ENCODE results near the gene ZKSCAN8.
"Not testable (repeated sequence)": the region's sequence is repeated elsewhere in the genome, so short reads cannot be mapped to it uniquely, and the experiment has no call there.

The ZKSCAN8 gene

DNA sequence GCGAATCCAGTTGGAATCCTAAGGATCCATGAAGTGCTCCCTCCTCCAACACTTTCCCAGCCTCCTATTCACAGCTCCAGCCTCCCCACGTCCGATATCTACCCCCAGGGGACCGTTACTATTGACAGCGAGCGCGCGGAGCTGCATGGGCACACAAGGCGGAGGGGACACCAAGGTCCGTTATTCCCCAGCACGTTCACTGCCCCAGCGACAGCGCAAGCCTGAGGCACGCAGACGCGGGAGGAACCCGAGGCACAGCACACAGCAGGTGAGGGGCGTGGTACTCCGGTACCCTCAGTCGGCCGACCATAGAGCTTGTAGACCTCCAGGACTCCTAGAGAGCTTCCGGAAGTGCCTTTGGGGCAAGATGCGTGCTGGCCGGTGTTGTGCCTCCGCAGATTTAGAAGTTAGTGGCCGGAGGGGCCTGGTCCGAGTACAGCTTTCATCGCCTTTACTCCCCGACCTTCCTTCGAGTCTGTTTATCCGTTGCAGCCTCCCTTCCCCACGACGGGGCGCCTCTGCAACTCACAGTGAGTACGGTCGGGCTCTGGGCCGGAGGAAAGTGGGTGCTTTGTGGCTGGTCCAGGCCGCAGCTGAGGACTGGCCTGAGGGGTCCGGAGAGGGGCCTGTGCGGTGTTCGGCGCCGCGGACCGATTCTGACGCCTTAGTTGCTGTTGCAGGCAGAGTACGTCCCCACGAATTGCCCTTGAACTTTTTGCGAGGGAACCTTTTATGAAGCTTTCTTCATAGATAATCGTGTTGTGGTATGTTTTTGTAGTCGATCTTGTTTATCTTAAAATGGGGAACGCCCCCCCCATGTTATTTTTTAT lies at the start of gene ZKSCAN8:
Gene ZKSCAN8 (plus strand): TSS at position 384 of the 830 bp plus-strand sequence. CDS start 6,525 bp downstream, outside the sequence.
- DNase-seq (ENCODE audit: low read depth): peak; percentile 55
- H3K4me3 ChIP-seq (ENCODE audit: control insufficient read depth, low read depth, low read length): peak within 1 kb of the TSS; percentile 97
- TF ChIP-seq, protein P1, sequence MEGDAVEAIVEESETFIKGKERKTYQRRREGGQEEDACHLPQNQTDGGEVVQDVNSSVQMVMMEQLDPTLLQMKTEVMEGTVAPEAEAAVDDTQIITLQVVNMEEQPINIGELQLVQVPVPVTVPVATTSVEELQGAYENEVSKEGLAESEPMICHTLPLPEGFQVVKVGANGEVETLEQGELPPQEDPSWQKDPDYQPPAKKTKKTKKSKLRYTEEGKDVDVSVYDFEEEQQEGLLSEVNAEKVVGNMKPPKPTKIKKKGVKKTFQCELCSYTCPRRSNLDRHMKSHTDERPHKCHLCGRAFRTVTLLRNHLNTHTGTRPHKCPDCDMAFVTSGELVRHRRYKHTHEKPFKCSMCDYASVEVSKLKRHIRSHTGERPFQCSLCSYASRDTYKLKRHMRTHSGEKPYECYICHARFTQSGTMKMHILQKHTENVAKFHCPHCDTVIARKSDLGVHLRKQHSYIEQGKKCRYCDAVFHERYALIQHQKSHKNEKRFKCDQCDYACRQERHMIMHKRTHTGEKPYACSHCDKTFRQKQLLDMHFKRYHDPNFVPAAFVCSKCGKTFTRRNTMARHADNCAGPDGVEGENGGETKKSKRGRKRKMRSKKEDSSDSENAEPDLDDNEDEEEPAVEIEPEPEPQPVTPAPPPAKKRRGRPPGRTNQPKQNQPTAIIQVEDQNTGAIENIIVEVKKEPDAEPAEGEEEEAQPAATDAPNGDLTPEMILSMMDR (IDR thresholded peaks at IDR 0.05; ENCODE audit: control insufficient read depth, insufficient read depth, low read depth, low read length, missing control alignments): no peak

DNA sequence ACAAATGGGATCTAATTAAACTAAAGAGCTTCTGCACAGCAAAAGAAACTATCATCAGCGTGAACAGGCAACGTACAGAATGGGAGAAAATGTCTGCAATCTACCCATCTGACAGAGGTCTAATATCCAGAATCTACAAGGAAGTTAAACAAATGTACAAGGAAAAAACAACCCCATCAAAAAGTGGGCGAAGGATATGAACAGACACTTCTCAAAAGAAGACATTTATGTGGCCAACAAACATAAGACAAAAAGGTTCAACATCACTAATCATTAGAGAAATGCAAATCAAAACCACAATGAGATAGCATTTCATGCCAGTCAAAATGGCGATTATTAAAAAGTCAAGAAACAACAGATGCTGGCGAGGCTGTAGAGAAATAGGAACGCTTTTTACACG lies 39.5 kb upstream of the ZKSCAN8 start:
- H3K4me3 ChIP-seq (ENCODE audit: control insufficient read depth, low read depth, low read length): not testable (repeated sequence)

DNA sequence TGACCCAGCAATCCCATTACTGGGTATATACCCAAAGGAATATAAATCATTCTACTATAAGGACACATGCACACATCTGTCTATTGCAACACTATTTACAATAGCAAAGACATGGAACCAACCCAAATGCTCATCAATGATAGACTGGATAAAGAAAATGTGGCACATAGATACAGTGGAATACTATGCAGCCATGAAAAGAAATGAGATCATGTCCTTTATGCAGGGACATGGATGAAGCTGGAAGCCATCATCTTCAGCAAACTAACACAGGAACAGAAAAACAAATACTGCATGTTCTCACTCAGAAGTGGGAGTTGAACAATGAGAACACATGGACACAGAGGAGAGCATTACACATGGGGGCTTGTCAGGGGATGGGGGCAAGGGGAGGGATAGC lies 39.0 kb upstream of the ZKSCAN8 start:
- H3K4me3 ChIP-seq (ENCODE audit: control insufficient read depth, low read depth, low read length); DNase-seq (ENCODE audit: low read depth): not testable (repeated sequence)

More for the DNA sequence above, 39.5 kb upstream of the ZKSCAN8 start:
- not testable (repeated sequence) for DNase-seq (ENCODE audit: low read depth)

DNA sequence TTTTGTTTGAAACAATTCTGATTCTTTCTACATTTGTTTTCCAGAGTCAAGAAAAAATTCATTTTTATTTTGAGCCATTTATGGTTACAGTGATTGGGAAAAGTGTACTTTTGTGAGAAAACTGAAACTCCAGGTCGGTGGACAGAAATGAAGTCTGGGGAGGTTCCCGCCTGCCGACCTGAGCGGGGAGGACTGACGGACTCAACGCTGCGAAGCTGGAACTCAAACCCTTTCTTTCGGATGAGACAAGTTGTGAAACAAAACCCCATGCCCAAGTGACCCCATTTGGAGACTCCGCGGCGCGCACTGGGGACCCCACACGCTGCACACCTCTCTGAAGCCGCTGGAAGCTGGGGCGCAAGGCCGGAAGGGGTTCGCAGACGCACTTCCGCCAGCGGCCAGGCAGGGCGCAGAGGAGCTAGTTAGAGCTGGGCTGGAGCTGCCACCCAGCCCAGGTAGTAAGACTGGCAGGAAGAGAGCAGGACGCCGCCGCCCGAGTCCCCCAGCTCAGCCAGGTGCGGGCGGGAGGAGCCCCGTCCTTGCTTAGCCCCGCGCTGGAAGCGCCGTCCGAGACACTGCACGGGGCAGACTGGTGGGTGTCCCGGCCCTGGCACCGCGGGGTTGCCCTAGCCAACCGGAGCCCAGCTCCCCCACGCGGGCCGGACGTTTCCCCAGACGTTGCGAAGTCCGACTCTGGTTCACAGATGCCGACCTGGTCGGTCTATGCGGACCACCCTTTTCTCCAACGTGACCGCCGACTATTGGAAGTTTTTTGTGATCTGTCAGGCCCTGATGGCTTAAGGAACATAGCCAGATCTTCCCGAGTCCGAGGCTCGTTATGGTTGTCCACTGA lies 37.1 kb upstream of the ZKSCAN8 start:
- TF ChIP-seq, protein P1 (IDR thresholded peaks at IDR 0.05; ENCODE audit: control insufficient read depth, insufficient read depth, low read depth, low read length, missing control alignments): peak; percentile 68
- peak; percentile 16 for DNase-seq (ENCODE audit: low read depth)
- peak overlapping the region; percentile 71 for H3K4me3 ChIP-seq (ENCODE audit: control insufficient read depth, low read depth, low read length)

DNA sequence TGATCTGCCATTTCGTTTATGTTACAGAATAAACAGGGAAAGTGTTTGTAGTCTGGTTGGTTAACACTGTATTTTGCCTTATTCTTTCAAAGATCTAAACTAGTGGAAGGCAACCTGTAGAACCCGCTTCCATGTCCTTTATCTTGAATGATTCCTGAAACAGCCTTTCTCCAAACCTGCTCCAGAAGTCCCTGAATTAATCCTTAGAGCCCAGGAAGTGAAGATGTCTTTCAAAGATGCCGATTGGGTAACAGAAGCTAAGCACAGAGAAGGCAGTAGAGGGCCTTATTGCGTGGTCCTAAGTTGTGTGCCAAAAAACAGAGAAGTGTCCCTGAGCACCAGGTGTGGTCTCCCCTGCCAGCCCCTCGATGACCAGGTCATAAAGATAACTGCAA lies 36.4 kb upstream of the ZKSCAN8 start:
- H3K4me3 ChIP-seq (ENCODE audit: control insufficient read depth, low read depth, low read length): peak overlapping the region; percentile 71
- TF ChIP-seq, protein P1 (IDR thresholded peaks at IDR 0.05; ENCODE audit: control insufficient read depth, insufficient read depth, low read depth, low read length, missing control alignments): no peak
- no peak for DNase-seq (ENCODE audit: low read depth)

DNA sequence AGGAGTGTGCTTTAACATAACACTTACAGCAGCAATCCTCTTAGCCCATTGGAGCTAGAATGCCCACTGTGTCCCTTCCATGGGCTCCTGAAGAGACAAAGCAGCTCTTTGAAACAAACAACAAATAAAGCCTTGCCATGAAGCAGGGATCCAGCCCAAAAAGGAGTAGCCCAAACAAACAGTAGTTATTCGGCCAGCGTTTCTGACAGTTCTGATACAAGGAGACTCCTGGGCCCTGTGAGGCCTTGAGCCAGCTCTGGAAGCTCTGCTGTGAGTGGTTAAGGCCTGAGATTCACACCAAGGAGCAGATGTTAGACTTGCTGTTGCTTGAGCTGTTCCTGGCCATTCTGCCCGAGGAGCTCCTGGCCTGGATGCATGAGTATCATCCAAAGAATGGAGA lies 34.2 kb upstream of the ZKSCAN8 start:
- no peak overlapping the region for H3K4me3 ChIP-seq (ENCODE audit: control insufficient read depth, low read depth, low read length)
- TF ChIP-seq, protein P1 (IDR thresholded peaks at IDR 0.05; ENCODE audit: control insufficient read depth, insufficient read depth, low read depth, low read length, missing control alignments): no peak
- no peak for DNase-seq (ENCODE audit: low read depth)

DNA sequence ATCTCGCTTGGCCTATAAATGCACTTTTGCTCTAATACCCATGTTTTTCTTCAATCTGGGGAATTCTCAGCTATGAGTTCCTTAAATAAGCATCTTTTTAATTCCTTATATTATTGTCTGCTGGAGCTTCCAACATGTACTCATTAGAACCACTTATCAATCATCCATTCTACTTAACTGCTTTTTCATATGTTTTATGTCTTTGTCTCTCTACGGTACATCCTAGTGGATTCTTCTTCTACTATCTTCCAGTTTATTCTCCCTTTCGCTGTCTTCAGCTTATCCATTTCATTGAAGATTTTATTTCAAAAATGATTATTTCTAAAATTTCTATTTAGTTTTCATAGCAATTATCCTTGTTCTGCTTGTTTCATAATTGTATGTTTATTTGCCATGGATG lies 29.7 kb upstream of the ZKSCAN8 start:
- TF ChIP-seq, protein P1 (IDR thresholded peaks at IDR 0.05; ENCODE audit: control insufficient read depth, insufficient read depth, low read depth, low read length, missing control alignments): no peak
- no peak overlapping the region for H3K4me3 ChIP-seq (ENCODE audit: control insufficient read depth, low read depth, low read length)
- no peak for DNase-seq (ENCODE audit: low read depth)

All from AG09309 (cell line).